ENCODE data around the gene MTPN.

Gene MTPN

DNA sequence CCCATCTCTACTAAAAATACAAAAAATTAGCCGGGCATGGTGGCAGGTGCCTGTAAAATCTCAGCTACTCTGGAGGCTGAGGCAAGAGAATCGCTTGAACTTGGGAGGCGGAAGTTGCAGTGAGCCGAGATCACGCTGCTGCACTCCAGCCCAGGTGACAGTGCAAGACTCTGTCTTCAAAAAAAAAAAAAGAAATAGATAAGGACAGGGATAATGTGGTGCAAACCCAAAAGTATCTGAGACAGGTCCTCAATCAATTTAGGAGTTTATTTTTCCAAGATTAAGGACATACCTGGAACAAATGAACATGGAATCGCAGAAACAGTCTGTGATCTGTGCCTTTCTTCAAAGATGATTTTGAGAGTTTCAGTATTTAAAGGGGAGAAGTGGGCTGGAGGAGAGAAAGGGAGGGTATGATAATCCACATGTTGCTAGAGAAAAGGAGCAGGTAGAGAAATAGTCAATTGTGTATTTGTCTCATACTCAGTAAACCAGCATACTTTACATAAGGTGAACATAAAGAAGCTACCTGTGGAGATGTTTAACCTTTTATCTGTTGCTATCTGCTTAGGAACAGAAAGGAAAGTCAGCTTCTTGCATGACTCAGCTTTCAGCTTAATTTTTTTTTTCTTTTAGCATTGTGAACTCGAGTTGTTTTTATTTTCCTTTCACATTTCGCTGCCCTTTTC, 4.9 kb upstream of the MTPN start:
- DNase-seq (ENCODE audit: low read depth, low spot score), result no peak

DNA sequence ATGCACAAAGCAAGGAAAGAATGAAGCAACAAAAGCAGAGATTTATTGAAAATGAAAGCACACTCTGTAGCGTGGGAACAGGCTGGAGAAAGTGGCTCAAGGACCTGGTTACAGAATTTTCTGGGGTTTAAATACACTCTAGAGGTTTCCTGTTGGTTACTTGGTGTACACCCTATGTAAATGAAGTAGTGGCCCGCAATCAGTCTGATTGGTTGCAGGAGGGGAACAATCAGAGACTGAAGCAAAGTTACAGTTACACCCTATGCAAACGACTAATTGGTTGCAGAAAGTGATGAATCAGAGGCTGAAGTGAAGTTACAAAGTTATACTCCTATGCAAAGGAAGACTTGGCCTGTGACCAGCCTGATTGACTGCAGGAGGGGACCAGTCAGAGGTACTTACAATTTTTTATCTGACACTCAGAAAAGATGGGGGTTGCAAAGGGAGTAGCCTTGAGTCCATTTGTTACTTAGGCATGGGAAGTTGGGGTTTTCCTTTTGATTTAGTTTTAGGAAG, 3.6 kb upstream of the MTPN start:
- DNase-seq (ENCODE audit: low read depth, low spot score), result no peak

- no peak for DNase-seq (ENCODE audit: low read depth, low spot score)
Measured at GRCh38 chr7:135980012-135980551, 2.9 kb upstream of the MTPN start.

DNA sequence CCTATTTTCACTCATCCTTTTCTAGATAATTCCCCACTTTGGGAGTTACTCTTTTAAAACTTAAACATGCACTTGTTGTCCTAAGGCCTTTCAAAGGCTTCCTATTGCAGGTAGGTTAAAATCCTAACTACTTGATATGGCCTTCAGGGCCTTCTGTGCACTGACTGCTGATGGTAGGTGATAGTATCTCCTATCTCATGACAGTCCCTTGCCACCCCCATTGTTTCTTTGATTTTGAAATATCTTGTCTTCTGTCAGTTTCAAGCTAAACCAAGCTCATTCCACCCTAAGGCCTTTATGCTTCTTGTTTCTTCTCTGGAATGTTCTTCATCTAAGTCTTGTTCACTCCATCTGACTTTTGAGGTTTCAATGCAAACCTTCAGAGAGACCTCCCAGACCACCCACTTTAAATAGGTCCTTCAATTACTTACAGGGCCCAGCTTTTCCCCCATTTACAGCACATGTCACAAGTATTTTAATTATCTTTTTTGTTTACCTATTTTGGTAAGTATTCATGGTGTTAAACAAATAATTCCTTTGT, 2.4 kb upstream of the MTPN start:
- no peak for DNase-seq (ENCODE audit: low read depth, low spot score)

DNA sequence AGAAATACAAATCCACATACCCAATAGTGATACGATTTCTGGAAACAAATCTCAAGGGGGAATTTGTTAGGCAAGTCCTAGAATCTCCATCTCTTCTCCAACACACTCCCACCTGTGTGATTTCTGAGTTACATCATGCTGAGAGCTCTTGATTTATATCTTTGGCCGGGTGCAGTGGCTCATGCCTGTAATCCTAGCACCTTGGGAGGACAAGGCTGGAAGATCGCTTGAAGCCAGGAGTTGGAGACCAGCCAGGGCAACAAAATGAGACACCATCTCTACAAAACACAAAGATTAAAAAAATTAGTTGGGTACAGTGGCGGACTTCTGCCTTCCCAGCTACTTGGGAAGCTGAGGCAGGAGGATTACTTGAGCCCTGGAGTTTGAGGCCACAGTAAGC, 1.5 kb upstream of the MTPN start:
- no peak for DNase-seq (ENCODE audit: low read depth, low spot score)

DNA sequence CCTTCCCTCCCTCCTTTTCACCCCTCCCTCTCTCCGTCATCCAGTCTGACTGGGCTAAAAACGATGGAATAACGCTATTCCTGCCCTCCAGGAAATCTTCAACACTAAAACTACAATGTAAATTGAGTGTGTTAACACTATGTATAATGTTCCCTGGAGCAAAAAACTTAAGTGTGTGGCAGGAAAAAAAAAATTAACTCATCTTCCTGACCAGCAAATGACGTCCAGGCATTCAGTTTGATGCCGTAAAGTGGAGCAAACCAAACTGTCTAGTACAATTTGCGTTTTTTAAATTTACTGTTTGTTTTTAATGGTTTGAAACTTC, 545 bp upstream of the MTPN start:
- no peak for DNase-seq (ENCODE audit: low read depth, low spot score)

GRCh38 chr7:135976312-135977006, 700 bp downstream of the MTPN start:
- no peak for DNase-seq (ENCODE audit: low read depth, low spot score)

DNA sequence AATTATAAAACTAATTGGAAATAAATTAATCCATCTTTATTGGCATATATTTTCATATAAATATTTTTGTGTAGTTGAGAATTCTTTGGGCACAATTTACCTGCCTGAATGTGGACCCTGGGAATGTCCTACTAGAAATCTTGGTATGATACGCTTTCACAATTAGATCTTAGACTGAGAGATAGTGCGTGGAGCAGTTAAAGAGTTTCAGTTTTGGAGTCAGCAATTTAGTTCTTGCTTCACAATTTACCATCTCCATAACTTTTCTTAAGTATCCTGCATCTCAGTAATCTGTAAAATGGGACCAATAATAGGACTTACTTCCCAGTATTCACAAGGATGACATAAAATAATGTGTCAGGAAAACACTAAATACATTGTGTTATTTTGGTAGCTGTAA, 2.0 kb downstream of the MTPN start:
- DNase-seq (ENCODE audit: low read depth, low spot score), result no peak

DNA sequence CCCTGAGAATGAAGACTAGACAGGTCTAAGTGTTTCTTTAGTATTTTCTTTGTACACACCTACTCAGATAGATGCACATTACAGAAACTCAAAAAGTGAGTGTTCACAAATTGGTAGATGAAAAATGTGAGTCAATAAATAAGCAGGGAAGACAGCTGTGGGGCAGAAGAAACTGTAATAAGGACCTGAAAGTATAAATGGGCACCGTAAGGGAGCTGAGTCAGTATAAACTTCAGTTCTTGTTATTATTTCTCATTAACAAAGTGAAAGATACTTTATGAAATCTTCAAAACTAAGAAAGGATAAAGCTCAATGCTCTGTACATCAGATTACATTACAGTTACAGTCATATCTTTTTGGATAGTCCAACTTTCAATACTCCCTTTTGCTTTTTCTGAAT, 2.5 kb downstream of the MTPN start:
- no peak for DNase-seq (ENCODE audit: low read depth, low spot score)

GRCh38 chr7:135971366-135971725, 5.8 kb downstream of the MTPN start:
- no peak for DNase-seq (ENCODE audit: low read depth, low spot score)

- DNase-seq (ENCODE audit: low read depth, low spot score), result no peak
Measured at GRCh38 chr7:135970682-135971365, 6.3 kb downstream of the MTPN start.

DNA sequence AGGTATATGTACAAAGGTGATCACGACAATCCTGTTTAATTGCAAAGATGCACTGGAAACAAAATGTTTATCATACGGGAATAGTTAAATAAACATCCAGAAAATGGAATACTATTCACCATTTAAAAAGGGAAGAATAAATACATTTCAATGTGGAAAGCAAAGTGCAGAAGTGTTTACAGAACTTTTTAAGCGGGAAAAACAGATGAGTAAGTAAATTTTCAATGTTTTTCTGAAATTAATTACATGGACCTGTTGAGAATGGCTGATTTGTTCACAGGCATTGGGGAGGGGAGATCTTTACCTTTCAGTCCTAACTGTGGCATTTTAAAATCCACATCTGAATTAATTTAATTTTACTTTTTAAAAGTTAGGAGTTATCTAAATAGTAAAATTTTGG, 7.1 kb downstream of the MTPN start:
- DNase-seq (ENCODE audit: low read depth, low spot score), result no peak

DNA sequence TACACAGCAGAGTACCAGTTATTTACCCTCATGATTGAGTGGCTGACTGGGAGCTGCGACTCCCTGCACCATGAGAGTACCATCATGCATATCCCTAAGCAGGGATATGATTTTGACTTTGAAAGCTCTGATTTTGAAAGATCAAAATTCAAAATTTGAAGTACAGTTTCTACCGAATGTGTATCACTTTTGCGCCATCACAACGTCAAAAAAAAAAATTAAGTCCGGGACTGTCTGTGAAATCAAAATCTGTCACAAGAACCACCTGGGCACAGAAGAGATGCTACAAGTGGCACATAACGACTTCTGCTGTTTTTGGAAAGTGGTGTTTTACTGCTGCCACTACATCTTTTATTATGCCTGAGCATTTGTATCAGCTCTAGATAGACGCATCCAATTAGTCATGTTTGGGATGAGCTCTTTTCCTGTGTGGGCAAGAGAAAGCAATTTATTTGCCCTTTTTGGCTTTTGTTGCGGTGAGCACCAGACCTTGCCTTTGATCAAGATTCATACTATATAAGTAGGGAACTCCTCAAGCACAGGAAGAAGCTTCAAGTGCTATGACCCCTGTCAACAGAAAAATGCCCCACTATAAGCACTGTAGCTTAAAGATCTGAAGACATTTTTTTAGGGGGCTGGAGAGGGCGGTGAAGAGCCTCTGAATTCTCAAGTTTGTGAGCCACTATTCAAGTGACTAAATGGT, 10.7 kb downstream of the MTPN start:
- no peak for DNase-seq (ENCODE audit: low read depth, low spot score)

- no peak for DNase-seq (ENCODE audit: low read depth, low spot score)
Measured at GRCh38 chr7:135965602-135966001, 11.6 kb downstream of the MTPN start.

- no peak for DNase-seq (ENCODE audit: low read depth, low spot score)
Measured at GRCh38 chr7:135964791-135965190, 12.4 kb downstream of the MTPN start.

GRCh38 chr7:135964274-135964673, 12.9 kb downstream of the MTPN start:
- no peak for DNase-seq (ENCODE audit: low read depth, low spot score)

- no peak for DNase-seq (ENCODE audit: low read depth, low spot score)
Measured at GRCh38 chr7:135962802-135963201, 14.4 kb downstream of the MTPN start.

- no peak for DNase-seq (ENCODE audit: low read depth, low spot score)
Measured at GRCh38 chr7:135960709-135961451, 16.3 kb downstream of the MTPN start.

- no peak for DNase-seq (ENCODE audit: low read depth, low spot score)
Measured at GRCh38 chr7:135959646-135960363, 17.4 kb downstream of the MTPN start.

GRCh38 chr7:135958173-135958572, 19.0 kb downstream of the MTPN start:
- no peak for DNase-seq (ENCODE audit: low read depth, low spot score)

Measured in activated naive CD8-positive, alpha-beta T cell treated with anti-CD3 and anti-CD28 coated beads, Interleukin-2, amount 50 U/mL, for 16 hours (primary cell).